ENCODE data around the gene KIF26A. TPM values are rescaled to one million over a fixed set of nuclear protein-coding genes. Genes with fewer than 3 reads are reported as not detected.

Gene KIF26A
- total and polyA plus RNA-seq, 2 experiments from 2014 or later: 5.6 to 103 TPM

- TF ChIP-seq ZNF462 (CRISPR knock-in tag; IDR thresholded peaks at IDR 0.05) (no peak), POLR2AphosphoS5 (IDR thresholded peaks at IDR 0.05; ENCODE audit: low read depth) (no peak), EZH2phosphoT487 (IDR thresholded peaks at IDR 0.05; ENCODE audit: unreplicated experiment) (no peak), ZNF331 (CRISPR knock-in tag; IDR thresholded peaks at IDR 0.05; ENCODE audit: low read depth) (no peak), EZH2 (IDR thresholded peaks at IDR 0.05; ENCODE audit: low read depth, unreplicated experiment) (no peak), CREB1 (CRISPR knock-in tag; IDR thresholded peaks at IDR 0.05; ENCODE audit: low read depth) (no peak), STAT1 (IDR thresholded peaks at IDR 0.05; ENCODE audit: unreplicated experiment) (no peak), JUNB (IDR thresholded peaks at IDR 0.05; ENCODE audit: unreplicated experiment) (no peak)
- TF ChIP-seq, protein P1, sequence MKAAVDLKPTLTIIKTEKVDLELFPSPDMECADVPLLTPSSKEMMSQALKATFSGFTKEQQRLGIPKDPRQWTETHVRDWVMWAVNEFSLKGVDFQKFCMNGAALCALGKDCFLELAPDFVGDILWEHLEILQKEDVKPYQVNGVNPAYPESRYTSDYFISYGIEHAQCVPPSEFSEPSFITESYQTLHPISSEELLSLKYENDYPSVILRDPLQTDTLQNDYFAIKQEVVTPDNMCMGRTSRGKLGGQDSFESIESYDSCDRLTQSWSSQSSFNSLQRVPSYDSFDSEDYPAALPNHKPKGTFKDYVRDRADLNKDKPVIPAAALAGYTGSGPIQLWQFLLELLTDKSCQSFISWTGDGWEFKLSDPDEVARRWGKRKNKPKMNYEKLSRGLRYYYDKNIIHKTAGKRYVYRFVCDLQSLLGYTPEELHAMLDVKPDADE (IDR thresholded peaks at IDR 0.05): no peak
Observed at GRCh38 chr14:104121142-104121541, 17.2 kb upstream of the KIF26A start (continued).

- H3K36me3 Mint-ChIP-seq (ENCODE audit: low read depth): peaks cover 6% of the 10 kb centered on the region; the same call in 2 of the 3 replicates
- no peak for TF ChIP-seq EZH2phosphoT487 (IDR thresholded peaks at IDR 0.05; ENCODE audit: unreplicated experiment)
- no peak for TF ChIP-seq JUNB (IDR thresholded peaks at IDR 0.05; ENCODE audit: unreplicated experiment)
- no peak for TF ChIP-seq STAT1 (IDR thresholded peaks at IDR 0.05; ENCODE audit: unreplicated experiment)
- TF ChIP-seq CREB1 (CRISPR knock-in tag; IDR thresholded peaks at IDR 0.05; ENCODE audit: low read depth): no peak
- no peak for TF ChIP-seq NANOG (IDR thresholded peaks at IDR 0.05; ENCODE audit: borderline replicate concordance)
- TF ChIP-seq ZNF114 (CRISPR knock-in tag; IDR thresholded peaks at IDR 0.05): no peak
- TF ChIP-seq EZH2 (IDR thresholded peaks at IDR 0.05; ENCODE audit: low read depth, unreplicated experiment): no peak
- TF ChIP-seq, protein P1 (IDR thresholded peaks at IDR 0.05): no peak
- no peak for TF ChIP-seq CTCF (conservative IDR thresholded peaks at IDR 0.05; ENCODE audit: low read depth in 2 of 2)
- no peak for TF ChIP-seq POLR2AphosphoS5 (IDR thresholded peaks at IDR 0.05; ENCODE audit: low read depth)
Observed at GRCh38 chr14:104123879-104124278, 14.5 kb upstream of the KIF26A start.

More at GRCh38 chr14:104123879-104124278, 14.5 kb upstream of the KIF26A start:
- Mint-ChIP-seq H3K9me3 (peaks cover 41% of the 10 kb centered on the region), H3K27ac (no peak overlapping the region), H3K4me1 (peaks cover 5% of the 10 kb centered on the region; the same call in 1 of the 3 replicates), H3K27me3 (ENCODE audit: insufficient read depth, low read depth, poor library complexity) (peaks cover 11% of the 10 kb centered on the region), H3K4me3 (no peak overlapping the region)
- Histone ChIP-seq H3K4me1 (ENCODE audit: insufficient read depth) (no peaks in the 10 kb centered on the region), H3K36me3 (ENCODE audit: insufficient read depth) (no peaks in the 10 kb centered on the region), H2AFZ (no peak overlapping the region), H3K4me3 (no peak overlapping the region), H3K27me3 (ENCODE audit: insufficient read depth) (peaks cover 5% of the 10 kb centered on the region; the same call in 1 of the 2 replicates), H3K79me2 (replicated peaks; ENCODE audit: insufficient read depth) (no peaks in the 10 kb centered on the region), H3F3A (replicated peaks; ENCODE audit: low read depth) (no peaks in the 10 kb centered on the region), H3K4me2 (no peak overlapping the region), H3K9me2 (ENCODE audit: insufficient read depth) (no peaks in the 10 kb centered on the region), H3K27ac (ENCODE audit: low read depth) (no peak overlapping the region), H4K20me1 (replicated peaks; ENCODE audit: insufficient read depth) (no peaks in the 10 kb centered on the region)
- ATAC-seq: no peak
- DNase-seq (ENCODE audit: low spot score): no peak
